HUES64 (cell line): ENCODE data around the gene NCK1.

ENCODE experiments used
- H3K27ac ChIP-seq: 2 replicates; pipeline ENCODE4 v1.7.0; 2013; ENCODE audit warnings: low read depth, low read length, inconsistent platforms
- H3K27me3 ChIP-seq: 2 replicates; pipeline ENCODE4 v1.6.1; 2013; ENCODE audit warnings: mild to moderate bottlenecking, low read length; ENCODE audit not compliant: insufficient read depth
- H3K36me3 ChIP-seq: 2 replicates; pipeline ENCODE4 v1.6.1; 2013; ENCODE audit warnings: mild to moderate bottlenecking, low read length; ENCODE audit not compliant: insufficient read depth
- H3K4me1 ChIP-seq: 2 replicates; pipeline ENCODE4 v1.6.1; 2013; ENCODE audit warnings: mild to moderate bottlenecking, low read length, moderate library complexity; ENCODE audit not compliant: insufficient read depth
- H3K4me3 ChIP-seq: 2 replicates; pipeline ENCODE4 v1.5.1; 2013; ENCODE audit warnings: mild to moderate bottlenecking, low read length, moderate library complexity
- H3K9ac ChIP-seq: 2 replicates; pipeline ENCODE4 v1.6.1; 2013; ENCODE audit warnings: mild to moderate bottlenecking, low read depth, low read length
- H3K9me3 ChIP-seq: 2 replicates; pipeline ENCODE4 v1.6.1; 2013; ENCODE audit warnings: low read depth, low read length; ENCODE audit not compliant: insufficient read depth
- WGBS: fragments of 150-250, 120-280 bp; methylation state at CpG from one replicate; pipeline ENCODE4 v1.1.7; 2013; ENCODE audit warnings: missing lambda C conversion rate; 5-methylcytosine and 5-hydroxymethylcytosine counted together

Gene NCK1

DNA sequence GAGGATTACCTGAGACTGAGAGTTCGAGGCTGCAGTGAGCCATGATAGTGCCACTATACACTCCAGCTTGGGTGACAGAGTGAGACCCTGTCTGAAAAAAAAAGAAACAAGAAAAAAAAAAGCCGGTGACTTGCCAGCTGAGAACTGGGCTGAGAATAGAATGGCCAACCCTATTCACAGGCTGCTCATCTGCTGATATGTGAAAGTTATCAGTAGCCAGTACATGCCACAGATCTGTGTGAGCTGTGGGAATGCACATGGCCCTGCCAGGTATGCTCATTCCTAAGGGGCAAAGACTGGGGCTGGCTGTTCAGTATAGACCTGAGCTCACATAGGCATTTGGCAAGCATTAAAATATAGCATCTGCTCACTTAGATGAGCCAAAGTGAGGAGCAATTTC is 126.6 kb downstream of the NCK1 start:
- H3K27me3 ChIP-seq = no peaks in the 10 kb centered on the region
- H3K9ac ChIP-seq = no peak overlapping the region
- H3K9me3 ChIP-seq = peaks cover 9% of the 10 kb centered on the region; the same call in 1 of the 2 replicates
- H3K4me3 ChIP-seq = no peak overlapping the region
- H3K36me3 ChIP-seq = no peaks in the 10 kb centered on the region
- 91% methylated on average over 2 of the region's 2 CpGs for WGBS
- H3K4me1 ChIP-seq = no peaks in the 10 kb centered on the region
- H3K27ac ChIP-seq = no peak overlapping the region

DNA sequence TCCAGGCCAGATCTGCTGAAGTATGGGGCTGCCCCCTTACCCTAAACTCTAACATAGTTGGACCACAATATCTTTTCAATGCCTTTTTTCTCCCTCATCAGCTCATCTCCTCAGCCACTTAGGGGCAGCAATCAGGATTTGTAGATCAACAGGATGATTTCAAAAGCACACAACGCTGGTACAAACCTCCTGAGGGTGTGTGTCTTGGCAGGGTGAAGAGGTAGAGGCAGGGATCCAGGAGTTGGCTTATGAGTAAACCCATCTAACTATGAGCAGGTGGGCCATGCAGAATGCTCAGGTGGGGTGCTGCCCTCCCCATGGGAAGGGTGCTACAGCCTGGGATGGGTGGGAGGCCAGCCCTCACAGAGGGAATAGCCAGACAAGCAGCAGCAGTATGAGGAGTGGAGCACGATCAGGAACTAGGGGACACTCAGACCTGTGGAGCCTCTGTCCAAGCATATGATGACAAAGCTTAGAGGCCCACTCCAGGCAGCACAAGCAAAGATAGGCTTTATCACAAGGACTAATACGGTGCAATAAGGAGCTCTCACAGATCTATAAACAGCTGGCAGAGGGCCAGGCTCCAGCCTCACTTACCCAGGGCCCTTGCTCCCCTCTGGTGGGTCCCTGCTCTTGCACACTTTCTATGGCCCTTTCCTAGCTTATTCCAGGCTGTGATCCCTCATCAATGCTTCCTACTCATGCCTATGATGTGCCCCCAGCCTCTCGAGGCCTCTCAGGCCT is 127.9 kb downstream of the NCK1 start:
- H3K9ac ChIP-seq = no peak overlapping the region
- H3K4me1 ChIP-seq = no peaks in the 10 kb centered on the region
- no peaks in the 10 kb centered on the region for H3K36me3 ChIP-seq
- H3K4me3 ChIP-seq = no peak overlapping the region
- 94% methylated on average over 4 of the region's 4 CpGs for WGBS
- no peak overlapping the region for H3K27ac ChIP-seq
- H3K27me3 ChIP-seq = no peaks in the 10 kb centered on the region
- peaks cover 9% of the 10 kb centered on the region; the same call in 1 of the 2 replicates for H3K9me3 ChIP-seq

DNA sequence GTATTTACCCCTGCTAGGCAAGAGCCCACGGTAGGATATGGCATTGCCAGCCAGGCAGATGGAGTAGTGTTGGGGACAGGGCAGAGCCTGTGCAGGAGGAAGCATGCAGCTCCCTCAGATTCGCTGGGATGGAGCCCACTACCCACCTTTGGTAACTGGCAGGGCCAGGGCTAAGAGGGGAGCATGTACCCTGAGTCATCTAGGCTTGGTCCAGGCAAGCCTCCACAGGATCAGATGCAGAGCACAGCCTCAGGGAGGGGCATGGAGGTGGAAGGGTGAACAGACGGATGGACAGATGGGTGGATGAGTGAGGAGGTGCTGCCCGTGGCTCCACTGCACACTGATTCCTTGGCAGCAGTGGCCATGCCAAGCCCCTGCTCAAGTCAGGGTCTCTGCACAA is 128.8 kb downstream of the NCK1 start:
- Histone ChIP-seq H3K9ac (no peak overlapping the region), H3K27me3 (no peaks in the 10 kb centered on the region), H3K4me3 (no peak overlapping the region), H3K36me3 (no peaks in the 10 kb centered on the region), H3K9me3 (peaks cover 9% of the 10 kb centered on the region; the same call in 1 of the 2 replicates), H3K27ac (no peak overlapping the region), H3K4me1 (no peaks in the 10 kb centered on the region)
- WGBS = 91% methylated on average over 4 of the region's 4 CpGs

DNA sequence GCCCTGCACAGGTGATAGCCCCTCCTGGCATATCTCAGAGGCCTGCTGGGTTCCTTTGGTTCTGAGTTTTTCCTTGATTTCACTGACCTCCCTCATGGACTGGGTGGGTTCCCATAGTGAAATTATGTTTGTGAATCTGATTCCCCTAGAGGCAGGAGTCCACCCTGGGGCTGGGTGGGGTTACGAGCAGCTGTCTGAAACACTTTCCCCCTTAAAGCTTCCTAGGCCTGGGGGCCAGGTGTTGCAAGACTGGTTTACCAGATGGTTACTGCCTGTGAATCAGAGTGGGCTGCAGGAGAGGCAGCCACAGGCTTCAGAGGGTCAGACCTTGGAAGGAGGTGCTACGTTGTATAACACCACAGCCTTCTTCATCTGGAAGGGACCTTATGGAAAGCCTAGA is 130.1 kb downstream of the NCK1 start:
- Histone ChIP-seq H3K9me3 (peaks cover 5% of the 10 kb centered on the region; the same call in 1 of the 2 replicates), H3K27ac (no peak overlapping the region), H3K36me3 (no peaks in the 10 kb centered on the region), H3K27me3 (no peaks in the 10 kb centered on the region), H3K4me3 (no peak overlapping the region), H3K9ac (no peak overlapping the region), H3K4me1 (no peaks in the 10 kb centered on the region)
- 90% methylated on average over 2 of the region's 2 CpGs for WGBS

DNA sequence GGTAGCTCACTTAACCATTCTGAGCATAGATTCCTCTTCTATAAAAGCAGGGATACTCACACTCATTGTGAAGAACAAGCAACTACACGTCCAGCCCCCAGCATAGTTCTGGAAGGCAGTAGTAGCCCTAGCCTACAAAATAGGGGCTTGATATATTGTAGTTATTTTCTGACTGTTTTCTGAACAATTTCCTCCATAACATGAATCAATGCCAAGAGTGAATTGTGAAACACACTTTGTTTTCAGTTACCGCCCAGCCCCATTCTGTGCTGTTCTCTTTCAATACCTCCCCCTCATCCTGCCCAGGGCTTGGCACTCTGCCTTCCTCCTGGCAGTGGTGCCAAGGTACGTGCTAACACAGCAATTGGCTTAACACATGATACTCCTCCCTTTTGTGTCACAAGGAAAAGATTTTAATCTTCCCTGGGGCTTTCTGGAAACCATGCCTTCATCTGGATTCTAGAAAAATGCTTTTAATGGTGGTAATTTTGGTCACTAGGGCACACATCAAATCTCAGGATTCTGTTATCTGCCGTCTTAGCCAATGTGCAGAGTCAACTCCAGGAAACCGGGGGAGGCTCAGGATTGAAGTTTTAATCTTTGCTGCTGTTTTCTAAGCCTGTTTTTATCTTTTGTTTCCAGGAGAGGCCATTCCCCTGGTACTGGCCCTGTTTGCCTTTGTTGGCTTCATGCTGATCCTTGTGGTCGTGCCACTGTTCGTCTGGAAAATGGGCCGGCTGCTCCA is 132.9 kb downstream of the NCK1 start:
- no peaks in the 10 kb centered on the region for H3K9me3 ChIP-seq
- H3K36me3 ChIP-seq = no peaks in the 10 kb centered on the region
- 92% methylated on average over 8 of the region's 8 CpGs for WGBS
- no peak overlapping the region for H3K4me3 ChIP-seq
- no peak overlapping the region for H3K27ac ChIP-seq
- no peaks in the 10 kb centered on the region for H3K4me1 ChIP-seq
- H3K27me3 ChIP-seq = no peaks in the 10 kb centered on the region
- no peak overlapping the region for H3K9ac ChIP-seq

DNA sequence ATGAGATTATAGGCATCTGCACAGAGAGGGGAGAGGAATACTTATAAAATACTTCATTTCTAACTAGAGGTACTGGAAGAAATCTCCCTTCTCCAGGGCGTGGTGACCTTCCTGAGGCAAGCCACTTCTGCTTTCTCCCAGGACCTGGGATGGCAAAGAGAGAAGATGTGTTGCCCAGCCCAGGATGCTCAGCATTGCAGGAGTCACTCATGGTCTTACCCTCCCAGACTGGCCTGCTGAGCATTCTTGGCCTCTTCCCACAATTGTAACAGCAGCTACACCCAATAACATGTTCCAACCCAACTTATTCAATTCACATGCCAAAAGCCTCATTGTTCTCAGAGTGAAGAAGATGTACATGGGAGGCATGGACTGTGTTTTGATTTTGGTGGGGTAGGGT is 133.6 kb downstream of the NCK1 start:
- Histone ChIP-seq H3K36me3 (no peaks in the 10 kb centered on the region), H3K9me3 (no peaks in the 10 kb centered on the region), H3K27ac (no peak overlapping the region), H3K4me1 (no peaks in the 10 kb centered on the region), H3K4me3 (no peak overlapping the region), H3K27me3 (no peaks in the 10 kb centered on the region), H3K9ac (no peak overlapping the region)
- WGBS = 100% methylated on average over 1 of the region's 1 CpG
